ENCODE data around the gene ELF4. TPM values are rescaled to one million over a fixed set of nuclear protein-coding genes. Genes with fewer than 3 reads are reported as not detected.

ELF4 gene
- total and polyA plus RNA-seq, 2 of the 4 experiments (the other 2 are of a cell fraction): 10.9 to 19.0 TPM

GRCh38 chrX:130027569-130027968 is 82.7 kb downstream of the ELF4 start:
- dilution Hi-C loops (cut with HindIII; ENCODE audit: low sequenced_read_pairs, unreplicated experiment): no loop called here
- no peak overlapping the region for H2BK120ac ChIP-seq (ENCODE audit: low read depth, low read length)

More at GRCh38 chrX:130027569-130027968, 82.7 kb downstream of the ELF4 start:
- no peak overlapping the region for H2AFZ ChIP-seq (replicated peaks; ENCODE audit: low read length, poor library complexity)
- no peak for ATAC-seq (ENCODE audit: low read depth)
- H3K4me1 ChIP-seq (ENCODE audit: control insufficient read depth, insufficient read depth, low read length): no peaks in the 10 kb centered on the region
- H3K79me1 ChIP-seq (ENCODE audit: low read depth in 1 of 2, low read length in 2 of 2): no peaks in the 10 kb centered on the region
- H3K27ac ChIP-seq (ENCODE audit: insufficient read depth, low read length): no peak overlapping the region
- peaks cover 9% of the 10 kb centered on the region for H3K36me3 ChIP-seq (ENCODE audit: control insufficient read depth, insufficient read depth, low read length)
- H3K23ac ChIP-seq (ENCODE audit: low read depth, low read length): no peak overlapping the region
- BruUV-seq (replicated peaks): no TSS peak
- intact Hi-C loops (cut with micrococcal nuclease) (no loop called here), in situ Hi-C loops (cut with MboI; ENCODE audit: low sequenced_read_pairs) (no loop called here)
- no peak overlapping the region for H2BK5ac ChIP-seq (ENCODE audit: low read depth, low read length, poor library complexity, severe bottlenecking)
- CTCF ChIA-PET: interaction anchor here (1.0 to 1.9 kb wide), 3 partner anchors 9 to 102 kb away, joined by 4 to 6 read pairs (median 5); no protein-coding TSS in a partner anchor
- H4K91ac ChIP-seq (ENCODE audit: insufficient read depth, low read depth, low read length): no peak overlapping the region
- no peak overlapping the region for H4K8ac ChIP-seq (ENCODE audit: low read depth in 2 of 2, low read length in 2 of 2)
- H3K4ac ChIP-seq (ENCODE audit: low read depth, low read length): no peak overlapping the region
- no peaks in the 10 kb centered on the region for H3K9me1 ChIP-seq (ENCODE audit: insufficient read depth, low read length)
- H3K4me2 ChIP-seq (ENCODE audit: low read depth, low read length): no peak overlapping the region
- no peak overlapping the region for H2AK9ac ChIP-seq (replicated peaks; ENCODE audit: low read depth, low read length, poor library complexity)
- H4K5ac ChIP-seq (ENCODE audit: low read depth, low read length): no peak overlapping the region
- no peaks in the 10 kb centered on the region for H4K20me1 ChIP-seq (ENCODE audit: insufficient read depth, low read length)
- H2BK15ac ChIP-seq (ENCODE audit: low read depth, low read length): no peak overlapping the region
- no peak overlapping the region for H3K14ac ChIP-seq (replicated peaks; ENCODE audit: low read depth, low read length)
- no peak overlapping the region for H3K9ac ChIP-seq (ENCODE audit: low read depth, low read length)
- H3K27me3 ChIP-seq (ENCODE audit: control insufficient read depth, insufficient read depth, low read length): peaks cover 1% of the 10 kb centered on the region; the same call in 1 of the 2 replicates
- H3K18ac ChIP-seq (ENCODE audit: low read depth, low read length): no peak overlapping the region
- POLR2A ChIA-PET (ENCODE audit: unreplicated experiment): no interaction called here
- WGBS, 2 experiments (ENCODE audit: extremely low coverage in 2 of 2, insufficient read length in 1 of 2): 100% methylated on average over 1 of the region's 4 CpGs; no CpG with 5 or more reads in 1 of the 2 experiments
- no peaks in the 10 kb centered on the region for H3K9me3 ChIP-seq (ENCODE audit: control insufficient read depth, insufficient read depth, low read length)
- no peak overlapping the region for H3K4me3 ChIP-seq (ENCODE audit: insufficient read depth, low read depth, low read length)
- H3K56ac ChIP-seq (ENCODE audit: extremely low read depth, insufficient read depth, low read length): no peak overlapping the region
- no peak overlapping the region for H2AK5ac ChIP-seq (ENCODE audit: low read depth, low read length)
- DNase-seq: no peak
- TF ChIP-seq RCOR1 (IDR thresholded peaks at IDR 0.05; ENCODE audit: insufficient replicate concordance, low read length) (no peak), RAD21 (IDR thresholded peaks at IDR 0.05; ENCODE audit: low read length) (no peak), MAZ (IDR thresholded peaks at IDR 0.05; ENCODE audit: borderline replicate concordance, low read depth, low read length) (no peak), MAFK (IDR thresholded peaks at IDR 0.05; ENCODE audit: low read depth, low read length) (no peak), SMC3 (IDR thresholded peaks at IDR 0.05; ENCODE audit: low read depth, low read length) (no peak), CHD1 (IDR thresholded peaks at IDR 0.05; ENCODE audit: low read depth, low read length) (no peak), NFE2L2 (IDR thresholded peaks at IDR 0.05; ENCODE audit: low read depth, low read length) (no peak), USF2 (IDR thresholded peaks at IDR 0.05; ENCODE audit: low read depth, low read length) (no peak), CTCF (conservative IDR thresholded peaks at IDR 0.05; ENCODE audit: low read depth, low read length) (no peak), BHLHE40 (IDR thresholded peaks at IDR 0.05; ENCODE audit: low read depth, low read length) (no peak), RFX5 (IDR thresholded peaks at IDR 0.05; ENCODE audit: low read depth, low read length) (no peak), CEBPB (IDR thresholded peaks at IDR 0.05; ENCODE audit: low read depth, low read length) (no peak), MXI1 (IDR thresholded peaks at IDR 0.05; ENCODE audit: borderline replicate concordance, low read depth, low read length) (no peak), ELK1 (IDR thresholded peaks at IDR 0.05; ENCODE audit: borderline replicate concordance, low read depth, low read length) (no peak), POLR2A (IDR thresholded peaks at IDR 0.05; ENCODE audit: low read depth, low read length) (no peak), FOS (IDR thresholded peaks at IDR 0.05; ENCODE audit: low read depth, low read length) (no peak)
- no peak overlapping the region for H2BK20ac ChIP-seq (ENCODE audit: low read depth, low read length)
